Body of pancreas (tissue), 4 donors: Measurements from ENCODE around the gene ZKSCAN5. TPM values are rescaled to one million over a fixed set of nuclear protein-coding genes. Genes with fewer than 3 reads are reported as not detected.

Experiments
- ATAC-seq: fragments of 150-250 bp; one replicate; pipeline ENCODE4 v1.9.1; 2016
- DNase-seq, 4 donors: peaks; one replicate each; pipeline ENCODE4 v3.0.0-alpha.2; 2019
- H3K27ac ChIP-seq, 4 donors: fragments of 200-600 bp; sonication (generic); 1 replicate in 3 of 4; 2 replicates in 1 of 4; pipeline versions ENCODE4 v1.5.1 to v1.6.1; 2016 to 2019; ENCODE audit warnings: mild to moderate bottlenecking in 1 of 4, mixed read lengths in 1 of 4, moderate library complexity in 1 of 4
- H3K27me3 ChIP-seq, 2 donors: fragments of 200-600 bp; sonication (generic); one replicate each; pipeline ENCODE4 v1.6.0; 2016; ENCODE audit warnings: mild to moderate bottlenecking in 1 of 2
- H3K36me3 ChIP-seq, 2 donors: fragments of 200-600 bp; sonication (generic); replicated peaks in 1 of 2; 2 replicates each; pipeline ENCODE4 v1.5.1; 2016; ENCODE audit warnings: low read depth in 2 of 2; ENCODE audit not compliant: insufficient read depth in 1 of 2
- H3K4me1 ChIP-seq: fragments of 200-600 bp; sonication (generic); one replicate; pipeline ENCODE4 v1.6.0; 2016
- H3K4me3 ChIP-seq, 2 donors: fragments of 200-600 bp; sonication (generic); 1 replicate in 1 of 2; 2 replicates in 1 of 2; pipeline ENCODE4 v1.5.1; 2016 to 2019
- H3K9me3 ChIP-seq, 3 donors: fragments of 200-600 bp; sonication (generic); 1 replicate in 2 of 3; 2 replicates in 1 of 3; pipeline ENCODE4 v1.5.1; 2016
- POLR2A ChIP-seq, 3 donors: fragments of 450-650 bp; IDR thresholded peaks; one replicate each; pipeline ENCODE4 v1.6.1; 2016; ENCODE audit warnings: antibody characterized with exemption in 3 of 3, mild to moderate bottlenecking in 2 of 3
- WGBS, 2 donors: methylation state at CpG; one replicate each; pipeline ENCODE4 v1.1.5; 2017; 5-methylcytosine and 5-hydroxymethylcytosine counted together
- intact Hi-C: fragments of 100-400 bp; cut with DNase I; formaldehyde crosslinking; loops from one replicate; pipeline ENCODE4 v1.15.1; 2023
- total RNA-seq, 2 donors: library from RNA; depleted of rRNA; stranded (reverse); fragments of >200 nt; gene quantifications; one replicate each; pipeline ENCODE4 v1.1.0, GENCODE V29; 2016
- TF ChIP-seq, protein P1 (sequence below), 7 experiments: fragments of 450-650 bp in 4 of 7; fragments of 200-600 bp in 3 of 7; sonication (generic) in 3 of 7; IDR thresholded peaks; one replicate each; pipeline ENCODE4 v1.5.1; 2016 to 2019; ENCODE audit warnings: antibody characterized with exemption in 7 of 7

ZKSCAN5 gene
- total RNA-seq, 2 donors from 2014 or later = 3.3 to 4.7 TPM

DNA sequence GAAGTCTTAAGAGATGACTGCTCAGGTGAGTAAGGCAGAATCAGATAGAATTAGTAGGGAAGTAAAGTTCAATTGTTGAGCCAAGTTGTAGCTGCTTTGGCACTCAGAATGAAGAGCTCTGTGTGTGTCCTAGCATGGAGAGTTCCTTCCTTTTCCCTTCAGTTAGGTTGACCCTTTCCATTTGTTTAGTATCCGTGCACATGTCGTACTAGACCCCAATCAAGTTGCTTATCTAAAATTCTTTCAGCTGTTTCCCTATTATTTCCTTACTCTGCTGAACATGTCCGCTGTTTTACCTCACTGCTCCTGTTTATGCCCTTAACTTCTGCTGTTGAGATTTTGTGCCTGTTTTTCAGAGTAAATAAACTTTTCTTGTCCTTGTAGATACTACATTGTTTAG lies 67.3 kb downstream of the ZKSCAN5 start:
- ATAC-seq (no peak), DNase-seq (no peak)
- H3K27ac ChIP-seq = no peak overlapping the region
- no peaks in the 10 kb centered on the region for H3K4me1 ChIP-seq
- 93 to 94% methylated on average over 3 of the region's 3 CpGs for WGBS, 2 donors
- H3K27me3 ChIP-seq = no peaks in the 10 kb centered on the region
- no peaks in the 10 kb centered on the region for H3K9me3 ChIP-seq
- peaks cover 0 to 23% of the 10 kb centered on the region in 2 donors for H3K36me3 ChIP-seq
- intact Hi-C loops = no loop called here
- TF ChIP-seq, protein P1, sequence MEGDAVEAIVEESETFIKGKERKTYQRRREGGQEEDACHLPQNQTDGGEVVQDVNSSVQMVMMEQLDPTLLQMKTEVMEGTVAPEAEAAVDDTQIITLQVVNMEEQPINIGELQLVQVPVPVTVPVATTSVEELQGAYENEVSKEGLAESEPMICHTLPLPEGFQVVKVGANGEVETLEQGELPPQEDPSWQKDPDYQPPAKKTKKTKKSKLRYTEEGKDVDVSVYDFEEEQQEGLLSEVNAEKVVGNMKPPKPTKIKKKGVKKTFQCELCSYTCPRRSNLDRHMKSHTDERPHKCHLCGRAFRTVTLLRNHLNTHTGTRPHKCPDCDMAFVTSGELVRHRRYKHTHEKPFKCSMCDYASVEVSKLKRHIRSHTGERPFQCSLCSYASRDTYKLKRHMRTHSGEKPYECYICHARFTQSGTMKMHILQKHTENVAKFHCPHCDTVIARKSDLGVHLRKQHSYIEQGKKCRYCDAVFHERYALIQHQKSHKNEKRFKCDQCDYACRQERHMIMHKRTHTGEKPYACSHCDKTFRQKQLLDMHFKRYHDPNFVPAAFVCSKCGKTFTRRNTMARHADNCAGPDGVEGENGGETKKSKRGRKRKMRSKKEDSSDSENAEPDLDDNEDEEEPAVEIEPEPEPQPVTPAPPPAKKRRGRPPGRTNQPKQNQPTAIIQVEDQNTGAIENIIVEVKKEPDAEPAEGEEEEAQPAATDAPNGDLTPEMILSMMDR (IDR thresholded peaks at IDR 0.05) = no peak
- TF ChIP-seq POLR2A (IDR thresholded peaks at IDR 0.05) = no peak
- H3K4me3 ChIP-seq = no peak overlapping the region

DNA sequence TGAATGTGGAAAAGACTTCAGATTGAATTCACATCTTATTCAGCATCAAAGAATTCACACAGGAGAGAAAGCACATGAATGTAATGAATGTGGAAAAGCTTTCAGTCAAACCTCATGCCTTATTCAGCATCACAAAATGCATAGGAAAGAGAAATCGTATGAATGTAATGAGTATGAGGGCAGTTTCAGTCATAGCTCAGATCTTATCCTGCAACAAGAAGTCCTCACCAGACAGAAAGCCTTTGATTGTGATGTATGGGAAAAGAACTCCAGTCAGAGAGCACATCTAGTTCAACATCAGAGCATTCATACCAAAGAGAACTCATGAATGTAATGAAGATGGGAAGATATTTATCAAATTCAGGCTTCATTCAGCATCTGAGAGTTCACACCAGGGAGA lies 68.8 kb downstream of the ZKSCAN5 start:
- no peak overlapping the region for H3K4me3 ChIP-seq
- DNase-seq = no peak
- no peak for ATAC-seq
- intact Hi-C loops = no loop called here
- 81 to 94% methylated on average over 1 of the region's 1 CpG for WGBS, 2 donors
- H3K27ac ChIP-seq = no peak overlapping the region
- no peak for TF ChIP-seq POLR2A (IDR thresholded peaks at IDR 0.05)
- TF ChIP-seq, protein P1 (IDR thresholded peaks at IDR 0.05) = no peak
- no peaks in the 10 kb centered on the region for H3K4me1 ChIP-seq
- H3K27me3 ChIP-seq = no peaks in the 10 kb centered on the region
- H3K9me3 ChIP-seq = no peaks in the 10 kb centered on the region
- H3K36me3 ChIP-seq = peaks cover 0 to 23% of the 10 kb centered on the region in 2 donors

DNA sequence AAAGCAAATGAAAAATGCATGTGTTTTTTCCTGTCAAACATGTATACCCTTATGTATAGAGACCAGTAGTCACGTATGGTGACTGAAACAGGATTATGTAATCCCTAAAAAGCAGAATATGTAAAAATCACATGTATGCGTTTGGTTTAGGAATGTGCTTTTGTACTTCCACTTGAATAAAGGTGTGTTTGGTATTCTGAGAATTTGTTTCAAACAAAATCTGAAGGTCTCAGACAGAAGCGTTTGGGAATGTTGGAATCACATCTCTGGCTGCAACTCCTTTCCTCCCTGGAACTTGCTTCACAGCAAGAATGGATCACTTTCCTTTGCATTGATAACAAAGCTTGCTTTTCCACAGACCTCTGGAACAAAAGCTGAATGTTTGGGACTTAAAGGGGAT lies 71.8 kb downstream of the ZKSCAN5 start:
- H3K36me3 ChIP-seq = peaks cover 0 to 16% of the 10 kb centered on the region in 2 donors
- intact Hi-C loops = no loop called here
- no peak overlapping the region for H3K27ac ChIP-seq
- no peaks in the 10 kb centered on the region for H3K27me3 ChIP-seq
- no peak for ATAC-seq
- TF ChIP-seq, protein P1 (IDR thresholded peaks at IDR 0.05) = no peak
- no peak for TF ChIP-seq POLR2A (IDR thresholded peaks at IDR 0.05)
- 68 to 80% methylated on average over 3 of the region's 3 CpGs for WGBS, 2 donors
- H3K4me3 ChIP-seq = no peak overlapping the region
- peaks cover 14% of the 10 kb centered on the region for H3K4me1 ChIP-seq
- no peak for DNase-seq
- H3K9me3 ChIP-seq = no peaks in the 10 kb centered on the region

DNA sequence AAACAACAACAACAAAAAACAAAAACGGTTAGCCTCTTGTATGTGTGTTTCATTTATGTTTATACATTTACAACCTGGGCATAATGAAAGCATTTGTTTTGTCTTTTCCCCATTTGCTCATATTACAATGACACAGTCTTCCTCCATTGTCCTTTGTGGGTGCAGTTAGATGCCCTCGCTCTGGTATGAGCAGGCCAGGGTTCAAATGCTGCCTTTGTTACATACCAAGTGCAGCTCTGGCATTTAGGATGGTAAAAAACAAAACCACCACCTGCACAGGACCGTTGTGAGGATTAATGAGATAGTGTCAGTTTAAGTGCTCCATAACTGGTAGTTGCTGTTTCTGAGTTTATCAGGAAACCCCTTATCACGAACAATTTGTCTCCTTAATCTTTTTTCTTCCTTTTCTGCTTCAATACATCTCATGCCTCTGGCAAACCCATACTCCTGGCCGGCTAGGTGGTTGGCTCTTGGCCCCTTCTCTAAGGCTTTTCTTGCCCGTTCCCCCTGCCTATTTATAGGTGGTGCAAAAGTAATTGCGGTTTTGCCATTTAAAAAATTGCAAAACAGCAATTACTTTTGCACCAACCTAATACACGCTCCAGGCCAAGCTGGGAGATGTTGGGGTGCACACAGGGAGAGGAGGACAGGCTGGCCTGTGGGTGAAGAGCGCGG lies 75.0 kb downstream of the ZKSCAN5 start:
- peaks cover 14% of the 10 kb centered on the region for H3K4me1 ChIP-seq
- H3K27ac ChIP-seq = no peak overlapping the region
- H3K36me3 ChIP-seq = no peaks in the 10 kb centered on the region
- intact Hi-C loops = no loop called here
- no peaks in the 10 kb centered on the region for H3K27me3 ChIP-seq
- TF ChIP-seq, protein P1 (IDR thresholded peaks at IDR 0.05) = no peak
- TF ChIP-seq POLR2A (IDR thresholded peaks at IDR 0.05) = no peak
- H3K9me3 ChIP-seq = no peaks in the 10 kb centered on the region
- no peak overlapping the region for H3K4me3 ChIP-seq
- DNase-seq (no peak), ATAC-seq (no peak)
- WGBS, 2 donors = 36 to 40% methylated on average over 10 of the region's 10 CpGs
